ENCODE results near the gene ZSCAN5A.

- TF ChIP-seq CTCF (IDR thresholded peaks at IDR 0.05; ENCODE audit: low read depth, low read length) = no peak
- no peak for TF ChIP-seq POLR2A (IDR thresholded peaks at IDR 0.05; ENCODE audit: extremely low read depth, insufficient read length)
- peak; percentile 56; the same call in 1 of the 2 replicates for TF ChIP-seq MAX (IDR thresholded peaks at IDR 0.05; ENCODE audit: low read depth, low read length)
Observed at GRCh38 chr19:56270676-56271075, 44.0 kb downstream of the ZSCAN5A start.
